ENCODE data around the gene PEX5L.

DNA sequence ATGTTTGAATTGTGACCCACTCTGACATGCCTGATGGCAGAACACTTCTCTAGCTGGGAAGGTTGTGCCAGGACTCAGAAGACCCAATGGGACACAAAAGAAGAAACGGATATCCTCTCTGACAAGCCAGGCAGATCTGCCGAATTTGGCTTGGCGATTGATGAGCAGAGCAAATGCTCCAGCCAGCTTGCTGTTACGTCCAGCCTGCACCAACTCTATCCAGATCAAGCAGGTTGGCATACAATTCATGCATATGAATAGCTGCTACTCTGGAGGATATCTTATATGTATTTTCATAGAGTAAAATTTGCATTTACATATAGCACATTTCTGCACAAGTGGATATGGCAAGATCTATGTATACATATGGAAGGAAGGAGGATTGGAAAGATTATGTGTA, 102.8 kb downstream of the PEX5L start:
- TF ChIP-seq, protein P1, sequence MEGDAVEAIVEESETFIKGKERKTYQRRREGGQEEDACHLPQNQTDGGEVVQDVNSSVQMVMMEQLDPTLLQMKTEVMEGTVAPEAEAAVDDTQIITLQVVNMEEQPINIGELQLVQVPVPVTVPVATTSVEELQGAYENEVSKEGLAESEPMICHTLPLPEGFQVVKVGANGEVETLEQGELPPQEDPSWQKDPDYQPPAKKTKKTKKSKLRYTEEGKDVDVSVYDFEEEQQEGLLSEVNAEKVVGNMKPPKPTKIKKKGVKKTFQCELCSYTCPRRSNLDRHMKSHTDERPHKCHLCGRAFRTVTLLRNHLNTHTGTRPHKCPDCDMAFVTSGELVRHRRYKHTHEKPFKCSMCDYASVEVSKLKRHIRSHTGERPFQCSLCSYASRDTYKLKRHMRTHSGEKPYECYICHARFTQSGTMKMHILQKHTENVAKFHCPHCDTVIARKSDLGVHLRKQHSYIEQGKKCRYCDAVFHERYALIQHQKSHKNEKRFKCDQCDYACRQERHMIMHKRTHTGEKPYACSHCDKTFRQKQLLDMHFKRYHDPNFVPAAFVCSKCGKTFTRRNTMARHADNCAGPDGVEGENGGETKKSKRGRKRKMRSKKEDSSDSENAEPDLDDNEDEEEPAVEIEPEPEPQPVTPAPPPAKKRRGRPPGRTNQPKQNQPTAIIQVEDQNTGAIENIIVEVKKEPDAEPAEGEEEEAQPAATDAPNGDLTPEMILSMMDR (IDR thresholded peaks at IDR 0.05): no peak
- TF ChIP-seq POLR2A (IDR thresholded peaks at IDR 0.05): no peak

All from adrenal gland (tissue), 5 donors.